Upper lobe of right lung (tissue), 1 donor: ENCODE results near the gene MRPL48. TPM values are rescaled to one million over a fixed set of nuclear protein-coding genes. Genes with fewer than 3 reads are reported as not detected.

Experiments used
- ATAC-seq: fragments of 200-7000 bp; cut with Tn5 transposase; one replicate; pipeline ENCODE4 v1.9.1; 2020; ENCODE audit warnings: mild to moderate bottlenecking, moderate library complexity
- DNase-seq: peaks from one replicate; pipeline ENCODE4 v3.0.0-alpha.2; 2020
- H3K27ac ChIP-seq: fragments of 200-600 bp; one replicate; pipeline ENCODE4 v1.8.0; 2022
- H3K27me3 ChIP-seq: fragments of 200-600 bp; one replicate; pipeline ENCODE4 v1.8.0; 2022; ENCODE audit warnings: mild to moderate bottlenecking
- H3K36me3 ChIP-seq: fragments of 200-600 bp; one replicate; pipeline ENCODE4 v1.8.0; 2022
- H3K4me1 ChIP-seq: fragments of 200-600 bp; one replicate; pipeline ENCODE4 v1.8.0; 2022
- H3K4me3 ChIP-seq: fragments of 200-600 bp; one replicate; pipeline ENCODE4 v1.8.0; 2022; ENCODE audit warnings: mild to moderate bottlenecking
- H3K9me3 ChIP-seq: fragments of 200-600 bp; one replicate; pipeline ENCODE4 v1.8.0; 2022
- intact Hi-C: fragments of 100-400 bp; cut with DNase I; formaldehyde crosslinking; loops from one replicate; pipeline ENCODE4 v1.11.0; 2022
- total RNA-seq: library from RNA; stranded (reverse); fragmentation: NEBNext Ultra II Directional; extraction: Animal tissue kit (Norgen Biotek cat#: 25700); gene quantifications from one replicate; pipeline ENCODE4 v1.2.1, GENCODE V29; 2021
- TF ChIP-seq, protein P1 (sequence below): fragments of 200-600 bp; IDR thresholded peaks from one replicate; pipeline ENCODE4 v1.8.0; 2022; ENCODE audit warnings: antibody characterized with exemption
- donor health status: DM: no; HTN: yes; CAD: no; lungs with severe emphysema.

MRPL48 gene
- total RNA-seq, 1 donor from 2014 or later = 21.4 TPM

DNA sequence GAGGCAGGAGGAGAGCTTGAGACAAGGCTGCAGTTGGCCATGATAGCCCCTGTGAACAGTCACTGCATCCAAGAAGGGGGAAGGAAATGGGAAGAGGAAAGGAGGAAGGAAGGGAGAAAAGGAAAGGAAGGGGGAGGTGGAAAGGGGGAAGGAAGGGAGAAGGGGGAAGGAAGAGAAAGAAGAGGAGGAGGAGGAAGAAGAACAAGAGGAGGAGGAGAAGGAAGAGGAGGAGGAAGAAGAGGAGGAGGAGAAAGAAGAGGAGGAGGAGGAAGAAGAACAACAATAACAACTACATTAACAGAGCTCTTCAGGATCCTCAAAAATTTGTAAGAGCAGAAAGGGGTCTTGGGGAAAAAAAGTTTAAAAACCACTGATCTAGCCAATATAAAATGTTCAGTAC, 32.0 kb upstream of the MRPL48 start:
- no peaks in the 10 kb centered on the region for H3K9me3 ChIP-seq
- H3K27ac ChIP-seq = no peak overlapping the region
- H3K36me3 ChIP-seq = peaks cover 3% of the 10 kb centered on the region
- ATAC-seq = no peak
- DNase-seq = no peak
- H3K4me1 ChIP-seq = peaks cover 38% of the 10 kb centered on the region
- H3K4me3 ChIP-seq = no peak overlapping the region
- TF ChIP-seq, protein P1, sequence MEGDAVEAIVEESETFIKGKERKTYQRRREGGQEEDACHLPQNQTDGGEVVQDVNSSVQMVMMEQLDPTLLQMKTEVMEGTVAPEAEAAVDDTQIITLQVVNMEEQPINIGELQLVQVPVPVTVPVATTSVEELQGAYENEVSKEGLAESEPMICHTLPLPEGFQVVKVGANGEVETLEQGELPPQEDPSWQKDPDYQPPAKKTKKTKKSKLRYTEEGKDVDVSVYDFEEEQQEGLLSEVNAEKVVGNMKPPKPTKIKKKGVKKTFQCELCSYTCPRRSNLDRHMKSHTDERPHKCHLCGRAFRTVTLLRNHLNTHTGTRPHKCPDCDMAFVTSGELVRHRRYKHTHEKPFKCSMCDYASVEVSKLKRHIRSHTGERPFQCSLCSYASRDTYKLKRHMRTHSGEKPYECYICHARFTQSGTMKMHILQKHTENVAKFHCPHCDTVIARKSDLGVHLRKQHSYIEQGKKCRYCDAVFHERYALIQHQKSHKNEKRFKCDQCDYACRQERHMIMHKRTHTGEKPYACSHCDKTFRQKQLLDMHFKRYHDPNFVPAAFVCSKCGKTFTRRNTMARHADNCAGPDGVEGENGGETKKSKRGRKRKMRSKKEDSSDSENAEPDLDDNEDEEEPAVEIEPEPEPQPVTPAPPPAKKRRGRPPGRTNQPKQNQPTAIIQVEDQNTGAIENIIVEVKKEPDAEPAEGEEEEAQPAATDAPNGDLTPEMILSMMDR = no peak
- intact Hi-C loops = no loop called here
- H3K27me3 ChIP-seq = no peaks in the 10 kb centered on the region

- TF ChIP-seq, protein P1 = no peak
- Histone ChIP-seq H3K27ac (no peak overlapping the region), H3K27me3 (no peaks in the 10 kb centered on the region), H3K36me3 (peaks cover 3% of the 10 kb centered on the region), H3K4me3 (no peak overlapping the region), H3K9me3 (no peaks in the 10 kb centered on the region), H3K4me1 (peaks cover 23% of the 10 kb centered on the region)
- intact Hi-C loops = no loop called here
- ATAC-seq (no peak), DNase-seq (no peak)
These were observed 30.1 kb upstream of the MRPL48 start for GRCh38 chr11:73757598-73757997.

DNA sequence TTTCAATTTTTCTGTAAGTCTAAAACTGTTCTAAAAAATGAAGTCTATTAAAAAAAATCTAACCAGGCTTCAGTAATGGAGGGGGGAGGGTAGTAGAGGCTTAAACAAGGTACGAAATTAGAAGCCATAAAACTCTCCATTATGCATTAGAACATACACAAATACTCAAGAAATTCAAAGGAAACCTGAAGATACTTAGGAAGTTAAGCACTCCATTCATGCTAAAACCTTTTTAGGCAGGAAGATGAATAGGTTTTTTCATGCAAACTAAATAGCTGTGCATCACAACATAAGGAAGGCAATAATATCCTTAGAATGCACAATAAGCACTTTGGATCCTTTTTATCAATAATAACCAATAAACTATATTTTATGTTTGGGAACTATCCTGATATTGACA, 29.2 kb upstream of the MRPL48 start:
- H3K4me1 ChIP-seq = peaks cover 23% of the 10 kb centered on the region
- TF ChIP-seq, protein P1 = no peak
- H3K27me3 ChIP-seq = no peaks in the 10 kb centered on the region
- H3K36me3 ChIP-seq = peaks cover 3% of the 10 kb centered on the region
- DNase-seq (no peak), ATAC-seq (no peak)
- peak overlapping the region; percentile 98 for H3K27ac ChIP-seq
- intact Hi-C loops = no loop called here
- H3K9me3 ChIP-seq = no peaks in the 10 kb centered on the region
- H3K4me3 ChIP-seq = peak overlapping the region; percentile 98

DNA sequence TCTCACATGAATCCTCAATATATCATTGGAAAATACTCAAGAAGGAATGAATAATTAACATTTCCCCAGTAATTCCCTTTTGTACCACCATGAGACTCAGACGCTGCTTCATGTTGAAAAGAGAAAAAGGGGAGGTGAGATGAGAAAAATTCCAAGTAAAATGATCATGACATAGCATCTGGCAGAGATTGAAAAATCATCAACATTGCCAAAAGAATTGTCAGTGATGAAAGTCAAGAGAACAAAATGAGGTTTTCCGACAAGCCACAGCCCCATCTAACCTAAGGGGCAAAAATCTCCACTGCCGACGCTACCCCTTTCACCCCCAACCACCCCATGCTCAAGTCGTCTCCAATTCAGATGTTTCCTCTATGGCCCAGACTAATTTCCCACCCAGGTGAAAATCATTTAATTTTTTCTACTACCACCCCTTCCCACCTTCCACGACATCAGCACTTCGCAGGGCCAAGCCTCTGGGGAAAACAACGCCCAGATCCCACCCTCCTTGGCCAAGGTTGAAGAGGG, 28.0 kb upstream of the MRPL48 start:
- DNase-seq (no peak), ATAC-seq (no peak)
- H3K27ac ChIP-seq = peak overlapping the region; percentile 98
- peaks cover 23% of the 10 kb centered on the region for H3K4me1 ChIP-seq
- TF ChIP-seq, protein P1 = peak; percentile 25
- intact Hi-C loops = no loop called here
- no peaks in the 10 kb centered on the region for H3K27me3 ChIP-seq
- no peaks in the 10 kb centered on the region for H3K9me3 ChIP-seq
- no peaks in the 10 kb centered on the region for H3K36me3 ChIP-seq
- peak overlapping the region; percentile 98 for H3K4me3 ChIP-seq

DNA sequence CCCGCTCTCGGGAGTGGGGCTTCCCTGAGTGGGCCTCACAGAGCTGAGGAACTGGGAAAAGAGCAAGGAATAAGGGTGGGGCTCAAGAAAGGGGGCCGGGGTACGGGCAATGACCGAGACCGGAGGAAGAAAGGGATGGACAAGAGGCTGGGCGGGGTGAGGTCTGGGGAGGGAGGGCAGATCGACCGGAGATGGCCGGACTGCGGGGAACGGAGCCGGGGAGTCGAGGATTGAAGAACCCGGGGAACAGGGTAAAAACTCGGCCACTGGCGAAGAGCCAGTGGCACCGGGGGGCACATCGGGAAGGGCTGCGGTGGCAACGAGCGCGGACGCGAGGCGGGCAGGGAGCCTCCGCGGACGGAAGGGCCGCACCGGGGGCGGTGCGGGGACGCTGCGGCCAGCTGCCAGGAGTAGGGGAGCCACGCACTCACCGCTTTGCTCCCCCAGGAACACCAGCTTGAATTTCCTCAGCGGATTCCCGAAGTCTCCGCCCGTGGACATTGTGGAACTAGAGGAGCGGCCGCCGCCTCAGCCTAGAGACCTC, 27.5 kb upstream of the MRPL48 start:
- intact Hi-C loops = no loop called here
- DNase-seq = peak; percentile 81

More for the DNA sequence above, 27.5 kb upstream of the MRPL48 start:
- H3K27ac ChIP-seq = peak overlapping the region; percentile 98
- peak overlapping the region; percentile 98 for H3K4me3 ChIP-seq
- H3K4me1 ChIP-seq = peaks cover 23% of the 10 kb centered on the region
- peak; percentile 13 for ATAC-seq
- H3K36me3 ChIP-seq = no peaks in the 10 kb centered on the region
- H3K9me3 ChIP-seq = no peaks in the 10 kb centered on the region
- no peaks in the 10 kb centered on the region for H3K27me3 ChIP-seq
- TF ChIP-seq, protein P1 = no peak
